HK-2 (cell line): ENCODE data around the gene CPVL.

Experiments used
- DNase-seq: peaks from one replicate; pipeline ENCODE4 v3.0.0-alpha.2; 2018; ENCODE audit not compliant: unreplicated experiment

CPVL gene

GRCh38 chr7:29005406-29005805, 140.9 kb downstream of the CPVL start:
- no peak for DNase-seq

GRCh38 chr7:29003703-29004102, 142.6 kb downstream of the CPVL start:
- no peak for DNase-seq

GRCh38 chr7:29000717-29001076, 145.6 kb downstream of the CPVL start:
- DNase-seq, result no peak

- DNase-seq, result no peak
These were observed 146.2 kb downstream of the CPVL start for GRCh38 chr7:28999895-29000716.

- DNase-seq, result no peak
These were observed 146.9 kb downstream of the CPVL start for GRCh38 chr7:28999427-28999826.

- DNase-seq, result no peak
These were observed 148.2 kb downstream of the CPVL start for GRCh38 chr7:28998105-28998504.

GRCh38 chr7:28996836-28997235, 149.5 kb downstream of the CPVL start:
- DNase-seq, result no peak

GRCh38 chr7:28993371-28993770, 153.0 kb downstream of the CPVL start:
- no peak for DNase-seq

GRCh38 chr7:28992798-28993197, 153.5 kb downstream of the CPVL start:
- no peak for DNase-seq

- no peak for DNase-seq
These were observed 156.0 kb downstream of the CPVL start for GRCh38 chr7:28990200-28990960.

- no peak for DNase-seq
These were observed 156.9 kb downstream of the CPVL start for GRCh38 chr7:28989211-28989980.

GRCh38 chr7:28988810-28989209, 157.5 kb downstream of the CPVL start:
- no peak for DNase-seq

- DNase-seq, result no peak
These were observed 158.2 kb downstream of the CPVL start for GRCh38 chr7:28988091-28988490.

GRCh38 chr7:28986765-28987110, 159.6 kb downstream of the CPVL start:
- DNase-seq, result no peak

- no peak for DNase-seq
These were observed 160.1 kb downstream of the CPVL start for GRCh38 chr7:28986028-28986764.

- DNase-seq, result no peak
These were observed 161.7 kb downstream of the CPVL start for GRCh38 chr7:28984631-28985030.

GRCh38 chr7:28984217-28984616, 162.1 kb downstream of the CPVL start:
- DNase-seq, result no peak

- DNase-seq, result no peak
These were observed 162.7 kb downstream of the CPVL start for GRCh38 chr7:28983396-28984190.

GRCh38 chr7:28981161-28981465, 165.2 kb downstream of the CPVL start:
- no peak for DNase-seq

GRCh38 chr7:28980451-28981160, 165.7 kb downstream of the CPVL start:
- DNase-seq, result no peak

- DNase-seq, result no peak
These were observed 166.6 kb downstream of the CPVL start for GRCh38 chr7:28979776-28980175.
